Right hindlimb (tissue), 1 donor: Measurements from ENCODE around the gene PACS2.

ENCODE experiments used
- DNase-seq: peaks from one replicate; pipeline ENCODE4 v3.0.0-alpha.2; 2018

The PACS2 gene

DNA sequence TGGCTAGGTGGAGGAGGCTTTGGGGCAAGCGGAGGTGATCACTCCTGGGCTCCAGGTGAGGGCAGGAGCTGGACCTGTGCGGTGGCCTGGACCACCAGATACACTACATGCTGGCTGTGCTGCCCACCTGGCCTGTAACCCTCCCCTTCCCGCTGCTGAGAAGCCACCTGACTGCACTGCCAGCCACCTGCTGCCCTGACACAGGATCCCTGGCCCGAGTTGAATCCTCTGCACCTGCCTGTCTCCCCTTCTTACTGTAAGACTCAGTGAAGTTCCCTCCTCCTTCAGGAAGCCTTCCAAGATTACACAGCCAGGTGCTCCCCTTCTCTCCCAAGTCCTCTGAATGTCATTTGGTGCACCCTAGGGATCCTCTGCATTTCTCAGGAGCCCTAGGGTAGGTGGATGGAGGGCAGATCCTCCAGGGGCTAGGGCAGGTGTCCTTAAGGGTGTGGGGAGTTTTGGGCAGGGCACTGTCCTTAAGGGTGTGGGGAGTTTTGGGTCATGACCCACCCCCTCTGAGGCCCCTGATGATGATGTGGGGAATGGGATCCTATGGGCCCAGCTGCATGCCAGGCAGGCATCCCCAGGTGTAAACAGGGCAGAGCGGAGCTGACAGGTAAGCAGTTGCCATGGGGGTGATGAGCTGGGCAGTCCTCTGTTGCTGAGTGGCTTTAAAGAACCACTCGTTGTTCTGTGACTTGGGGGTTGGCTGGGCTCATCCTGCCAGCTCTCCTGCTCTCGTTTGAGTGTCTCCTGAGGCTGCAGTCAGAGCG lies 98.4 kb downstream of the PACS2 start:
- no peak for DNase-seq

DNA sequence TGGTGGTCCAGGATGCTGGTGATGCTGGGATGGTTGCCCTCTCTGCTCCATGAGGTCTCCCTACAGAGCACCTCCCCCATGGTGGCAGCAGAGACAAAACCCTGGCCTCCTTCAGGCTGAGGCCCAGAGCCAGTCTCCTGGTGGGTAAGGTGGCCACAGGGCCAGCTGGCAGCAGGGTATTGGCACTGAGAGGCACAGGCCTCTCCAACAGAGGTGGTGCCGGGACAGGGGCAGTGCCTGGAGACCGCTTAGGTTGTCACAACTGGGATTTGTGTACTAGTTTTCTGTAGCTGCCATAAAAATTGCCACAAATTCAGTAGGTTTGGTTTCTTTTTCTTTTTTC lies 99.0 kb downstream of the PACS2 start:
- DNase-seq = no peak

DNA sequence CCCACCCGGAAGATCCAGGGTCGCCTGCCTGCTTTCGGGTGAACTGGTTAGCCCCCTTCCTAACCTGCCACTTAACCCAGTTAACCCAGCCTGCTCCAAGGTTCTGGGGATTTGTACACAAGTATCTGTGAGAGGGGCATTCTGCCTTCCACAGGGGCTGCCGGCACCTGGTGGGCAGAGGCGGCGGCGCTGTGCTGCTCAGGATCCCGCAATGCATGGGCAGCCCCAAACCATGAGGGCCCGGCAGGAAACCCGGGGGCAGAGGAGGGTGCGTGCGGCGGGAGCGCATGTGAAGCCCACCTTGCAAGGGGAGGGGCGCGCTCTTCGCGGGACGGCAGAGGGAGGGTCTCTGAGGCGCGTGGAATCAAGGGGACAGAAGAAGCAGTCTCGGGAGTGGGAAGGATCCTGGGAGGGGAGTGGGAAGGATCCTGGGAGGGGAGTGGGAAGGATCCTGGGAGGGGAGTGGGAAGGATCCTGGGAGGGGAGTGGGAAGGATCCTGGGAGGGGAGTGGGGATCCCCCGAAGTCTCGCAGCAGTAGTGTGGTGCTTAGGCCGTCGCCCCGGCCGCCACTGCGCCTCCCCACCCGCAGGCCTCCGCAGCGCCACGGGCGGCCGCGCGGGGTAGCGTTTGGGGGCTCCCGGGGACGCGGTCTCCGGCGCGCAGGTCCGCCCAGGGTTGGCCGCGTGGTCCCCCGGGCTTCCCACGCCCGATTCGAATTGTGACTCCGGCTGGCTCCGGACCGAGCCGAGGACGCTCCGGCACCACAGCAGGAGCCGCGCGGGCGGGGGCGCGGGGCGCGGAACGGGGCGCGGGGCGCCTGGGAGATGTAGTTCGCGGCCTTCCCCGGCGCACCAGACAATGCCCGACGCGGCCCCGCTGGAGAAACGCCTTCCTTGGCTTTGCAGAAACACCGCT lies 100.2 kb downstream of the PACS2 start:
- peak; percentile 87 for DNase-seq

- no peak for DNase-seq
These were observed 101.2 kb downstream of the PACS2 start for GRCh38 chr14:105415481-105416428.

GRCh38 chr14:105416671-105417070 lies 102.1 kb downstream of the PACS2 start:
- DNase-seq = no peak

DNA sequence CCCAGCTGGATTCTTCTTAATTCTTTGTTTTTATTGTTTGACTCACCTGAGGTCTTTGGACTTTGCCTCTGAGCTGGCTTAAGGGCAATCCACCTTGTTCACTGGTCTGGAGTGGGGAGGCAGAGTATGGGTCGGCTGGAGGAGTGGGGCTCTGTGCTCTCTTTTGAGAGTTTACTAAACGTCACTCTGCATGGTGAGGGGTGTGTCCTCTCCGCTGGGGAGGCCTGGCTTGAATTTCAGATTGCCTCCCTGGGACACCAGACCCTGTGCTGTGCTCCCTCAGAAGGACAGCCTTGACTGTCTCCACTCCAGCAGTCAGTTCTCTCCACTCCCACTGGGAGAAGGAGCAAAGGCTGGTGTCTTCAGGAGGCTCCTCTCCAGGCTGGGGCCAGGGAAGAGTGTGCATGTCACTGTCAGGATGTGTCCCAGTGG lies 103.2 kb downstream of the PACS2 start:
- no peak for DNase-seq

GRCh38 chr14:105418269-105419194 lies 104.0 kb downstream of the PACS2 start:
- no peak for DNase-seq

DNA sequence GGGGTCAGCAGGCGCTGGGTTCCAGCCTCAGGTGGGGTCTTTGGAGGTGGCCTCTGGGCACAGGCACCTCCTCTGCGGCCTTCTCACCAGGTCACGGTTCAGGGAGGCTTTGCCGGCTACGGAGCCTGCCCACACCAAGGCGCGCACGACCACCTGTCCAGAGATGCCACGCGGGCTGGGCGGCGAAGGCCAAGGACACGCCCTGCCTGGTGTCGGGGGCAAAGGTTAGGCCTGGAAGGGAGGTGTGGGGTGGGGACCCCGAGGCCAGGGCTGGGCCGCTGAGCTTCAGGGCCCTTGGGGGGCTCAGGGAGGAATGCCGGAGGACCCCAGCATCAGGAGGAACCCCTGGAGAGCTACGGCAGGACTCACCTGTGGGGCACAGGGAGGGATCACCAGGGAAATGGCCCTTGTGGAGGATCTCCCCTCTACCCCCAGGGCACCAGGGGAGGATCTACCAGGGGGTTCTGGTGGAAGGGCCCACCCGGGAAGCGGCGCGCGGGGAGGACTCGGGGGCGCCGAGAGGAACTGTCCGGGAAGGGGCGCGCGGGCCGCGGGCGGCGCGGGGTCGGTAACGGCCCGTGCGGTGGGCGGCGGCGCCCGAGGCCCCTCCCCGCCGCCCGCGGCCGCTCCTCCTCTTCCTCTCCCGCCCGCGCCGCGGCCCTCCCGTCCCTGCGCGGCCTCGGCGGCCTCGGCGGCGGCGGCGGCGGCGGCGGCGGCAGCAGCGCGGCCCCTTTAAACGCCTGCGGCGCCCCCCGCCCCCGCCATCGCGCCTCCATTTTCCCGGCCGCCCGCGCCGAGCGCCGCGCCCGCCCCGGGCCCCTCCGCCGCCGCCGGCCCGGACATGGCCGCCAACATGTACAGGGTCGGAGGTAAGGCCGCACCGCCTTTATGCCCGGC lies 104.9 kb downstream of the PACS2 start, which contains the start of gene MTA1:
MTA1 (plus strand) TSS at position 633 of the 897 bp plus-strand sequence; CDS start at position 842, 209 bp downstream.
- DNase-seq = no peak

DNA sequence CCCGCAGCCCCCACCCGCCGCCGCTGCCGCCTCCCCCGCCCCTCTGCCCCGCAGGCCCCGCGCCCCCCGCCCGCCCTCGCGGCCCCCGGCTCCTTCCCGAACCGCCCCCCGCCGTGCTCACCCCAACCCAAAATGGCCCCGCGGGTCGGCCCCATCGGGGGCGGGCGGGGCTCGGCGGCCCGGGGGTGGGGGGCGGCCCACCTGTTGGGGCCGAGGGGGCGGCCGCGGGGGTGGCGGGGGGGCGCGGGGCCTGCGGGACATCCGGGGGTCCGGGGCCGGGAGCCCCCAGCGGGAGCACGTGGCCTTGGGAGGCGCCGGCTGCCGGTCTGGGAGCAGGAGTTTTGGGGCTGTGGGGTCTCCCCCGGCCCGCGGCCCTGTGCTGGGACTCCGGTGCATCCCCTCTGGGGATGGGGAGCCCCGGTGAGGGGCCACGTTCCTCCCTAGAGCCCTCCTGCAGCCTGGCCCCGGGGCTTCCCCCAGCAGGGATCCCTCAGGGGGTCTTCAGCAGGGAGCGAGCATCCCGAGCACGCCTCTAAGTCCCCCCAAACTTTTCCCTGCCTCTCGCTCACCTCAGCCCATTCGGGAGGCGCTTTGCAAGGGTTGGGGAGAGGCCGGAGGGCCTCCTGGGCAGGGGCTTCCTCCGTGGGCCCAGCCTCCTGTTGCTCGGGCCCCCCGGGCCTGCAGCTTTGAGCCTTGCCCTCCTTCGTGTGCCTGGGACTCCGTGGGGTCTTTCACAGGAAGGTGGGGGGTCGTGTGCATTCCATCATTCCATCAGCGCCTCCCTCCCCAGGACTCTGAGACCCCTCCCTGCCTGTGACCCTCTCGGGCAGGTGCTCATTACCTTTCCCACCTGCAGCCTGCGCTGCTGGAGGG lies 105.8 kb downstream of the PACS2 start:
- no peak for DNase-seq

DNA sequence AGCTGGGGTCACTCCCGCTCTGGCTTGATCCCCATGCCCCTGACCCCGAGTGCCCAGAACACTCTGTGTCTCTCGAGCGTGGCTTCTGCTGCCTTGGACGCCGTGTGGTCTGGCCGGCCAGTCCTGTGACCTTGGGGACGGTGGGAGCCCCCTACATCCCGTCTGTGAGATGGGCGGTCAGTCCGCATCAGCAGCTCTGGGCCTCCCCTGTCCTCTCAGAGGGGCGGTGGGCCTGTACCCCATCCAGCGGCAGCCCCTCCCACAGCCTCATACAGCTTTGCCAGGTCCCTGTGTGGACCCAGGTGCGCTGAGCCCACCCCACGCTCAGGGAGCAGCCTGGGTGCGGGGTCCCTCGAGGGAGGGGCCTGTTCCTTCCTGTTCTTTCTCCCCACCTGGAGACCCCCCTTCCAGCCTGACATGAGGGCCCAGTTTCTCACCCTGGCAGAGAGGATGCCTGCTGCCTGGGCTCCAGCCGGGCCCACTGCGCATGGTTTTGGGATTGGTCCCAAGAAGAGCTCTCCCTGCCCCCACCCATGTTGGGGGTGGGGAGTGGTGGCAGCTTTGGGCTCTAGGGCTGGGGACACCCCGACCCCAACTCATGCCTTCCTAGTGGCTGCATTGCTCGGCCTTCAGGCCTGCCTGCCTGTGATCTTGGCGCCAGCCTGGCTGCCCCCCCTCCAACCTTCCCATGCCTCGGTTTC lies 106.6 kb downstream of the PACS2 start:
- DNase-seq = no peak

DNA sequence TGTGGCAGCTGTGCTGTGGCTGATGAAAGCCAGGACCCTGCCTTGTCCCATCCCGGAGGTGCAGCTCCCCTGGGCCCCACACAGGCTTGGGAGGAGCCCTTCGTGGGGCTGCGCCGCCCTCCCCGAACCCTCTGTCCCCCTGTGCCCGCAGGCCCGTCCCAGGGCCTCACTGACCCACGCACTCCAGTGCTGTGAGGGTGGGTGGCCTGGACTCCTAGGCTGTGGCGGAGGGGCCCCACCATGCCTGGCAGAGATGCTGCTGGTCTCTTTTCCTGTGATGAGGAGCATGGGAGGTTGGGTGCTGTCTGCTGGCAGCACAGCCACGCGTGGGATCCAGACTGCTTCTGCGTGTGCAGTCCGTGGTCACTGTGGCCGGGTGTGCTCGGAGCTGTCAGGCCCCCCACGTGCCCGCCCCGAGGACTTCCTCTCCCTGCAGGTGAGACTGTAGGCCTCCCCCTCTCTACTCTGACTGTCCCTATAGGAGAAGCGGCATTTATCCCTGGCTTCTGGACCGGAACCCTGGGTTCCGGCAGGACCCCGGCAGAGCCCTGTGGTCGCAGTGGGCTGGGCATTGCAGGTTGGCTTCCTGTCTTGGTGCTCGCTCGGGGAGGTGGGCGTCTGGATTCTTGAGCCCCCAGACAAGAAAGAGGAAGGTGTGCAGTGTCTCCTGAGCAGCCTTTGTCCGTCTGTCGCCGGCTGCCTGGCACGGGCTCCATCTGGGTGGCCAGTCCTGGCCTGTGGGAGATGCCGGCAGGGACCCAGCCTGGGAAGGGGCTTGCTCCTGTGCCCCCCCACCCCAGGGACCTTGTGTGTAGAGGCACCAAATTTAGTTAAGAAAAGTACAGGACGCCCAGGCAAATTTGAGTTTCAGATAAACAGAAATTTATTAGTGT lies 107.4 kb downstream of the PACS2 start:
- no peak for DNase-seq

GRCh38 chr14:105422695-105423487 lies 108.3 kb downstream of the PACS2 start:
- no peak for DNase-seq

GRCh38 chr14:105423488-105424195 lies 109.1 kb downstream of the PACS2 start:
- DNase-seq = no peak

DNA sequence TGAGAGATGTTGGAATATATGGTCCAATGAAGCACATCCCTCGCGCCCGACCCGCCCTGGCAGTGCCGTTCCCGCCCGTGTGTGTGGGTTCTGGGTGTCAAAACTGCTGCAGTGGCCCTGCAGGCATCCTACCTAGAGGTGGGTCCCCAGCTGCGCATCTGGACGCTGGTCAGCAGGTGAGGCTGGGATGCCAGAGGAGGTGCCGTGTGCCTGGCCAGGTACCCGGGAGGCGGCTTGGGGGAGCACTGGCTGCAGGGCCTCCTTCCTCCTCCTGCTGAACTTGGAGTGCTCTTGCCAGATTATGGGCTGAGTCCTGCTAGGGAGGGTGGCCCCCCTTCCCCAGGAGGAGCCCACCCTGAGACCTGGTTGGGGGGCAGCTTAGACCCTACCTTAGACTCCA lies 110.3 kb downstream of the PACS2 start:
- DNase-seq = no peak

DNA sequence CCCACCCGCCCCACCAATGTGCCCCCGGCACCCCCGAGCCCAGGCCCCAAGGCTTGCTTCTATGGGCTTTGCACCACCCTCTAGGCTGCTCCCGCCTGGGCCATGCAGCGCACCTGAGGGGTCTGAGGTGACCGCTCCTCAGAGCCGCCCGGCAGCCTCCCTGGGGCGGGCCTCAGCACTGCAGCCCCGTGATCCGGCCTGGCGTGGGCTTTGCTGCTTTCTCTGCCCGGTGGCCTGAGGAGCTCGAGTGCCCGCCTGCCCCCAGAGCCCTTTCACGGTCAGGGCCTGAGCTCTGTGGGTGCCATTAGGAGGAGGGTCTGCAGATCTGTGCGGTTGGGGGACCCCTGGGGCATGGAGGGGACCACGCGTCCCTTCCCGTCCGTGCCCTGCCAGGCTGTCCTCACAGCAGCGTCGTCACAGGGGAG lies 111.3 kb downstream of the PACS2 start:
- no peak for DNase-seq
